Measurements from ENCODE around the gene WASHC1. TPM values are rescaled to one million over a fixed set of nuclear protein-coding genes. Genes with fewer than 3 reads are reported as not detected.
"Not testable (repeated sequence)": the region's sequence is repeated elsewhere in the genome, so short reads cannot be mapped to it uniquely, and the experiment has no call there.

WASHC1 gene
- total RNA-seq, 1 donor from 2014 or later: 7.4 TPM

- not testable (repeated sequence) for DNase-seq
These were observed 15.0 kb downstream of the WASHC1 start for GRCh38 chr9:14129-14809.

GRCh38 chr9:11206-11605, 18.1 kb downstream of the WASHC1 start:
- DNase-seq: not testable (repeated sequence)

- DNase-seq: not testable (repeated sequence)
These were observed 18.6 kb downstream of the WASHC1 start for GRCh38 chr9:10653-11053.

GRCh38 chr9:10207-10606, 19.0 kb downstream of the WASHC1 start:
- DNase-seq: not testable (repeated sequence)

Other genes with a start within 250 kb of the WASHC1 start
- 0.10 TPM for gene FOXD4, start 89.0 kb upstream of the WASHC1 start, total RNA-seq
- gene ZNG1A, start 149.6 kb upstream of the WASHC1 start, total RNA-seq: 44.5 TPM
- 12.1 TPM for gene DOCK8, start 185.4 kb upstream of the WASHC1 start, total RNA-seq